GM21381 (cell line): ENCODE measurements around the gene NFILZ.
"Not testable (repeated sequence)": the region's sequence is repeated elsewhere in the genome, so short reads cannot be mapped to it uniquely, and the experiment has no call there.

Experiments used
- ATAC-seq: cut with Tn5 transposase; IDR thresholded peaks from one replicate; pipeline ENCODE4 v1.9.1; 2021; ENCODE audit warnings: mild to moderate bottlenecking, moderate library complexity; ENCODE audit not compliant: unreplicated experiment

NFILZ gene

GRCh38 chr19:8611391-8611876 lies 19.0 kb upstream of the NFILZ start:
- ATAC-seq = no peak

GRCh38 chr19:8611877-8612806 lies 18.3 kb upstream of the NFILZ start:
- ATAC-seq = no peak

GRCh38 chr19:8612807-8613171 lies 17.6 kb upstream of the NFILZ start:
- ATAC-seq = no peak

GRCh38 chr19:8614455-8614854 lies 16.0 kb upstream of the NFILZ start:
- no peak for ATAC-seq

GRCh38 chr19:8615024-8615423 lies 15.4 kb upstream of the NFILZ start:
- ATAC-seq = no peak

GRCh38 chr19:8615813-8616596 lies 14.4 kb upstream of the NFILZ start:
- ATAC-seq = no peak

- ATAC-seq = no peak
These were observed 13.6 kb upstream of the NFILZ start for GRCh38 chr19:8616861-8617260.

- ATAC-seq = not testable (repeated sequence)
These were observed 13.1 kb upstream of the NFILZ start for GRCh38 chr19:8617325-8617724.

GRCh38 chr19:8617984-8618383 lies 12.4 kb upstream of the NFILZ start:
- ATAC-seq = no peak

- no peak for ATAC-seq
These were observed 11.7 kb upstream of the NFILZ start for GRCh38 chr19:8618751-8619150.

GRCh38 chr19:8622886-8623285 lies 7.5 kb upstream of the NFILZ start:
- not testable (repeated sequence) for ATAC-seq

- no peak for ATAC-seq
These were observed 3.6 kb upstream of the NFILZ start for GRCh38 chr19:8626842-8627241.

GRCh38 chr19:8629184-8629583 lies 1.2 kb upstream of the NFILZ start:
- no peak for ATAC-seq

GRCh38 chr19:8630796-8631424 lies 477 bp downstream of the NFILZ start:
- ATAC-seq = no peak

GRCh38 chr19:8631425-8631819 lies 989 bp downstream of the NFILZ start:
- no peak for ATAC-seq

GRCh38 chr19:8635422-8635821 lies 5.0 kb downstream of the NFILZ start:
- ATAC-seq = no peak

- not testable (repeated sequence) for ATAC-seq
These were observed 6.6 kb downstream of the NFILZ start for GRCh38 chr19:8637070-8637469.

GRCh38 chr19:8638078-8638619 lies 7.7 kb downstream of the NFILZ start:
- no peak for ATAC-seq

- no peak for ATAC-seq
These were observed 9.5 kb downstream of the NFILZ start for GRCh38 chr19:8639821-8640401.

GRCh38 chr19:8640402-8641004 lies 10.1 kb downstream of the NFILZ start:
- ATAC-seq = no peak
